ENCODE results near the gene SORL1-AS1.

The SORL1-AS1 gene

GRCh38 chr11:121452609-121453150 is at the start of gene SORL1-AS1:
SORL1-AS1 (minus strand) TSS chr11:121452967.
- DNase-seq: peak; percentile 72 to 83 (median 76)

- DNase-seq: no peak
Observed at GRCh38 chr11:121500717-121501116, 48.0 kb upstream of the SORL1-AS1 start.

GRCh38 chr11:121500275-121500674 is 47.5 kb upstream of the SORL1-AS1 start:
- no peak for DNase-seq

- no peak for DNase-seq
Observed at GRCh38 chr11:121499405-121499804, 46.6 kb upstream of the SORL1-AS1 start.

- no peak for DNase-seq
Observed at GRCh38 chr11:121497176-121497998, 44.6 kb upstream of the SORL1-AS1 start.

GRCh38 chr11:121494355-121495099 is 41.8 kb upstream of the SORL1-AS1 start:
- DNase-seq: peak in 2 of 6 experiments; percentile 25 to 31

GRCh38 chr11:121489823-121490222 is 37.1 kb upstream of the SORL1-AS1 start:
- DNase-seq: no peak

- DNase-seq: no peak
Observed at GRCh38 chr11:121488641-121489040, 35.9 kb upstream of the SORL1-AS1 start.

GRCh38 chr11:121488170-121488569 is 35.4 kb upstream of the SORL1-AS1 start:
- DNase-seq: no peak

GRCh38 chr11:121487191-121487590 is 34.4 kb upstream of the SORL1-AS1 start:
- DNase-seq: no peak

- DNase-seq: no peak
Observed at GRCh38 chr11:121486054-121486453, 33.3 kb upstream of the SORL1-AS1 start.

GRCh38 chr11:121485216-121485615 is 32.4 kb upstream of the SORL1-AS1 start:
- no peak for DNase-seq

GRCh38 chr11:121483805-121484480 is 31.2 kb upstream of the SORL1-AS1 start:
- no peak for DNase-seq

- peak; percentile 10 to 72 (median 55) for DNase-seq
Observed at GRCh38 chr11:121482231-121483129, 29.7 kb upstream of the SORL1-AS1 start.

- DNase-seq: peak; percentile 32 to 77 (median 66)
Observed at GRCh38 chr11:121481484-121482230, 28.9 kb upstream of the SORL1-AS1 start.

GRCh38 chr11:121479698-121480238 is 27.0 kb upstream of the SORL1-AS1 start:
- DNase-seq: no peak

GRCh38 chr11:121478895-121479697 is 26.3 kb upstream of the SORL1-AS1 start:
- no peak for DNase-seq

GRCh38 chr11:121478226-121478894 is 25.6 kb upstream of the SORL1-AS1 start:
- DNase-seq: no peak

- no peak for DNase-seq
Observed at GRCh38 chr11:121476379-121477032, 23.7 kb upstream of the SORL1-AS1 start.

All from stimulated activated naive CD4-positive, alpha-beta T cell (primary cell).